ENCODE results near the gene DPF3. TPM values are rescaled to one million over a fixed set of nuclear protein-coding genes. Genes with fewer than 3 reads are reported as not detected.

DPF3 gene
- total and polyA plus RNA-seq, 7 experiments from 2014 or later, result 0.07 to 5.5 (median 0.57) TPM; not detected in 1

DNA sequence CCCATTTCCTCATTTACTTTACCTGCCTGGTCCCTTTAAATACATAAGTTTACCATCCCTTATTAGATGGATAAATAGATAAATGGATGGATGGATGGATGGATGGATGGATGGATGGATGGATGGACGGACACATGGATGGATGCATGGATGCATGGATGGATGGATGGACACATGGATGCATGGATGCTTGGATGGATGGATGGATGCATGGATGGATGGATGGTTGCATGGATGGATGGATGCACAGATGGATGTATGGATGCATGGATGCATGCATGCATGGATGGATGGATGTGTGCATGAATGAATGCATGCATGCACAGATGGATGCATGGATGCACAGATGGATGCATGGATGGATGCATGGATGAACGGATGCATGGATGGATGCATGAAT, 93.6 kb downstream of the DPF3 start:
- POLR2A ChIA-PET, result no interaction called here
- Histone ChIP-seq H3K36me3 (ENCODE audit: control insufficient read depth in 2 of 3, insufficient read depth in 3 of 3, low read length in 3 of 3) (no peaks in the 10 kb centered on the region), H3K27me3 (ENCODE audit: control insufficient read depth in 2 of 2, insufficient read depth in 2 of 2, low read length in 2 of 2) (no peaks in the 10 kb centered on the region), H3K4me1 (ENCODE audit: control insufficient read depth in 2 of 2, insufficient read depth in 2 of 2, low read length in 2 of 2) (peaks cover 0 to 4% of the 10 kb centered on the region in 2 donors), H3K9me3 (ENCODE audit: control insufficient read depth in 2 of 3, low read length in 3 of 3) (no peaks in the 10 kb centered on the region), H3K27ac (ENCODE audit: low read depth, low read length) (no peak overlapping the region), H3K4me3 (ENCODE audit: low read length) (no peak overlapping the region)
- intact Hi-C loops (cut with micrococcal nuclease), result no loop called here
- H3K27me3 Mint-ChIP-seq, result peaks cover 0 to 6% (median 0%) of the 10 kb centered on the region in 5 donors
- H3K4me1 Mint-ChIP-seq, result peaks cover 0 to 15% (median 0%) of the 10 kb centered on the region in 7 donors
- peak overlapping the region in 1 of 9 donors; percentile 30 for H3K27ac Mint-ChIP-seq
- CTCF ChIA-PET, result no interaction called here
- DNase-seq (no peak), ATAC-seq (no peak)
- H3K9me3 Mint-ChIP-seq, result peaks cover 0 to 6% (median 0%) of the 10 kb centered on the region in 11 donors
- no peak overlapping the region for H3K4me3 Mint-ChIP-seq
- peaks cover 0 to 14% (median 0%) of the 10 kb centered on the region in 5 donors for H3K36me3 Mint-ChIP-seq

DNA sequence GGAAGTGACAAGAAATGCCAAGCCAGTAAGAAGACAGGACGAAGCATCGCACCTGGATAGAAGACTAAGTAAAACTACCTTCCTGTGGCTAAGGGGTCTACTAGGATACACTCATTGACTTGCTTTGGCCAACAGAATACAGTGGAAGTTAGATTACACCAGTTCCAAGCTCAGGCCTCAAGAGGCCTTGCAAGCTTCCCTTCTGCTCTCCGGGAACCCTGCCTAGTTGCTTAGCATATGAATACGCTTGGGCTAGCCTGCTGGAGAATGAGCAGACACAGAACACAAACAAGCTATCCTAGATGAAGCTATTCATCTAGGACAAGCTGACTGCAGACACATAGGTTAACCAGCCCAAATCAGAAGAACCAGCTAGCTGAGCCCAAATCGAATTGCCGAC, 97.0 kb downstream of the DPF3 start:
- intact Hi-C loops (cut with micrococcal nuclease), result no loop called here
- Mint-ChIP-seq H3K36me3 (peaks cover 0 to 13% (median 0%) of the 10 kb centered on the region in 5 donors), H3K27me3 (peaks cover 0 to 9% (median 3%) of the 10 kb centered on the region in 5 donors), H3K4me3 (no peak overlapping the region), H3K4me1 (peaks cover 0 to 15% (median 0%) of the 10 kb centered on the region in 7 donors), H3K27ac (no peak overlapping the region), H3K9me3 (peaks cover 0 to 6% (median 0%) of the 10 kb centered on the region in 11 donors)
- CTCF ChIA-PET, result no interaction called here
- no peak overlapping the region for H3K4me3 ChIP-seq (ENCODE audit: low read length)
- ATAC-seq, result no peak
- no peak overlapping the region for H3K27ac ChIP-seq (ENCODE audit: low read depth, low read length)
- H3K36me3 ChIP-seq (ENCODE audit: control insufficient read depth in 2 of 3, insufficient read depth in 3 of 3, low read length in 3 of 3), result no peaks in the 10 kb centered on the region
- DNase-seq, result no peak
- H3K9me3 ChIP-seq (ENCODE audit: control insufficient read depth in 2 of 3, low read length in 3 of 3), result no peaks in the 10 kb centered on the region
- peaks cover 0 to 4% of the 10 kb centered on the region in 2 donors for H3K4me1 ChIP-seq (ENCODE audit: control insufficient read depth in 2 of 2, insufficient read depth in 2 of 2, low read length in 2 of 2)
- no peaks in the 10 kb centered on the region for H3K27me3 ChIP-seq (ENCODE audit: control insufficient read depth in 2 of 2, insufficient read depth in 2 of 2, low read length in 2 of 2)
- POLR2A ChIA-PET, result no interaction called here

DNA sequence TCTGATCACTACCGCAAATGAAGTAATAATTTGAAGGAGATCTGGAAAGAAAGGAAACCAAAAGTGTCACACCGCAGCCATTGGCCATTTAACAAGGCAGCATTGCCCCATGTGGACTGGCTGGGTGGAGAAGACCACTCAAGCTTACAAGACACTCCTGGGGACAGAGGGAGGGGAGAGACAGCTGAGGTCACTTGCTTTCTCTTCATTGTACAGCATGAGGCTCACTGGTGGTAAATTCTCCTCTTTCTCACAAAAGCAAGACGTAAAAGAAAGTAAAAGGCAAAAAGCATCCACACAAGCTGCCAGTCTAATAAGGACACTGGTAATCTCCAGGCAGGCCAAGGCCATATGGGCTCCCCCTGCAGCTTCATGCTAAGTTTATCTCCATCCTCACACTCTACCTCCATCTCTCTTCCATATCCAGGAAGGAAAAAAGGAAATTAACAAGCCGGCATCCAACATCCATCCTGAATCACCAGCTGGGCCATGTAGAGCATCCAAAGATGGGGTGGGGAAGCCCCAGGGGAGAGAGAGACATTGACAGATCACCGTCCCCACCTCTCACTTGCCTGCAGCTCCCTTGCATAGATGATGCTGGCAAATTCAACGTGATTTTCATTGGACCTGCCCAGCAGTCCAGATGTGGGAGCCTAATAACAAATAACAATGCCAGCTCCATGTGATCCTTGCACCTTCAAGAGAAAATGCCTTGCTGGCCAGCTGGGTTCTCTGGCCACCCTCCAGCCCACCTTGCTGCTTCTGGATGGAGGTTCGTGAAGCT, 100.6 kb downstream of the DPF3 start:
- intact Hi-C loops (cut with micrococcal nuclease), result no loop called here
- POLR2A ChIA-PET, result no interaction called here
- peaks cover 0 to 2% (median 0%) of the 10 kb centered on the region in 5 donors for H3K36me3 Mint-ChIP-seq
- H3K9me3 ChIP-seq (ENCODE audit: control insufficient read depth in 2 of 3, low read length in 3 of 3), result no peaks in the 10 kb centered on the region
- no peak overlapping the region for H3K27ac ChIP-seq (ENCODE audit: low read depth, low read length)
- H3K27me3 ChIP-seq (ENCODE audit: control insufficient read depth in 2 of 2, insufficient read depth in 2 of 2, low read length in 2 of 2), result no peaks in the 10 kb centered on the region
- ATAC-seq (no peak), DNase-seq (no peak)
- H3K27me3 Mint-ChIP-seq, result peaks cover 0 to 13% (median 0%) of the 10 kb centered on the region in 5 donors
- no peak overlapping the region for H3K4me3 Mint-ChIP-seq
- no peak overlapping the region for H3K4me3 ChIP-seq (ENCODE audit: low read length)
- H3K36me3 ChIP-seq (ENCODE audit: control insufficient read depth in 2 of 3, insufficient read depth in 3 of 3, low read length in 3 of 3), result no peaks in the 10 kb centered on the region
- no peaks in the 10 kb centered on the region for H3K4me1 ChIP-seq (ENCODE audit: control insufficient read depth in 2 of 2, insufficient read depth in 2 of 2, low read length in 2 of 2)
- peaks cover 0 to 11% (median 0%) of the 10 kb centered on the region in 7 donors for H3K4me1 Mint-ChIP-seq
- no peaks in the 10 kb centered on the region for H3K9me3 Mint-ChIP-seq
- CTCF ChIA-PET, result no interaction called here
- H3K27ac Mint-ChIP-seq, result no peak overlapping the region

DNA sequence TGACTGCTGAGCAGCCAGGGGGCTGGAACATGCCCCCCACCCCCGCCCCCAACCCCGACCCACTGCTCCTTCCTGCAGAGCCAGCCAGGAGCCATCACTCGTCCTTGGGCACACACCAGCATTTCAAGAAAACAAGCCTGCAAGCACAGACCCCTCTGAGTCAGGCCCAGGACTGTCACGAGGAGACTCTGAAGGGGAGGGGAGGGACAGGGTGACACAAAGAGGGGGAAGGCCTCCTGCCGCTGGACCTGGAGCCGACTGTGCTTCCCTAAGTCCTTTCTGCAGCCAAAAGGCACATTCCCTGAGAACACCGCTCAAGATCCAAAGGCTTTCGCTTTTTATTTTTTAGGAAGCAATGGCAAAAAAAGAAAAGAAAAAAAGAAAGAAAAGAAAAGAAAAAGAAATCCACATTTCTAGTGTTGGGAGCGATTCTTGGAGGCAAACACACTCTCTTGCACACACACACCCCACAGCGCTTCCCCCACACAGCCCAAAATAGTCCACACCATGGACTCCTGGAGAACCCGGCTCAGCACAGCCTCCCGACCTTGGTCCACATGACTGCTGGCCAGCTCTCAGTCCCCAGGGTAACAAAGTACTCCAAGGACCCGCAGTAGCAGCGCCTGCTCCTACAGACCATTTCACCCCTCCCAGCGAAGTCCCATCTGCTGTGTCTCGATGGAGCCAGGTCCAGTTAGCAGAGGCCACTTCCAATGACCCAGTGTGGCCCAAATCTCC, 101.7 kb downstream of the DPF3 start:
- Mint-ChIP-seq H3K9me3 (no peaks in the 10 kb centered on the region), H3K4me3 (no peak overlapping the region), H3K27ac (peak overlapping the region in 1 of 9 donors; percentile 38), H3K27me3 (peaks cover 0 to 13% (median 0%) of the 10 kb centered on the region in 5 donors), H3K36me3 (peaks cover 0 to 2% (median 0%) of the 10 kb centered on the region in 5 donors), H3K4me1 (peaks cover 0 to 14% (median 0%) of the 10 kb centered on the region in 7 donors)
- no peak overlapping the region for H3K4me3 ChIP-seq (ENCODE audit: low read length)
- no peak for ATAC-seq
- ChIA-PET CTCF (no interaction called here), POLR2A (no interaction called here)
- intact Hi-C loops (cut with micrococcal nuclease), result no loop called here
- H3K27ac ChIP-seq (ENCODE audit: low read depth, low read length), result no peak overlapping the region
- H3K4me1 ChIP-seq (ENCODE audit: control insufficient read depth in 2 of 2, insufficient read depth in 2 of 2, low read length in 2 of 2), result no peaks in the 10 kb centered on the region
- no peak for DNase-seq
- no peaks in the 10 kb centered on the region for H3K36me3 ChIP-seq (ENCODE audit: control insufficient read depth in 2 of 3, insufficient read depth in 3 of 3, low read length in 3 of 3)
- no peaks in the 10 kb centered on the region for H3K9me3 ChIP-seq (ENCODE audit: control insufficient read depth in 2 of 3, low read length in 3 of 3)
- no peaks in the 10 kb centered on the region for H3K27me3 ChIP-seq (ENCODE audit: control insufficient read depth in 2 of 2, insufficient read depth in 2 of 2, low read length in 2 of 2)

DNA sequence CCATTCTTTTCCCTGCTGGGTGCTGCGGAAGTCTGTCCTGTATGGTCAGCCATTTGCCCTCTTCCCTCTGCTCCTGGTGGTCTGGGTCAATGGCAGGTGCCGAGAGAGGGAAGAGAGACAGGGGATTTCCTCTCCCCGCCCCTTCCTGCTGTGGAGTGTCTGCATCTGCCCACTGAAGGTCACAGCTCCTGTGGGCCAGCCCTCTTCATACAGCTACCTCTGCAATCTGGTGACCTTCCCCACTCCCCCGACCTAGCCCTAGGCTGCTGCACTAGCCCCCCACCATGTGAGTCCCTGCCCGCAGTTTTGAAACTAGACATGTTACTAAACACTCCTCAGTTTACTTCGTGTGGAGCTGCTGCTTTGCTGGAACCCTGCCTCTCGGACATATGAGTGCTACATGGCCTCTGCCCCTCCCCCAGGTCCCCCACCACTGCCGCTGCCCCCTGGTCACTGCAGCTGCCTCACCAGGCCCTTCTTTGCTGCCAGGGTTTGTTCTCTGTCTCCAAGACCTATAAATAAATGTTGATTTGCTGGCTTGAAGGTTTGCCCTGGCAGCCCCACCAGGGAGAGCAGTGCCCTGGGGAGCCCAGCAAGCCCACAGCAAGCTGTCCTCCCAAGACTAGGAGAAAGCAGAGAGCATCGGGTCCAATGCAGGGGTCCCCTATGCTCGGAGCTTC, 102.9 kb downstream of the DPF3 start:
- ATAC-seq (no peak), DNase-seq (no peak)
- Mint-ChIP-seq H3K27ac (peak overlapping the region in 1 of 9 donors; percentile 71), H3K9me3 (no peaks in the 10 kb centered on the region), H3K27me3 (peaks cover 0 to 13% (median 0%) of the 10 kb centered on the region in 5 donors), H3K36me3 (peaks cover 0 to 2% (median 0%) of the 10 kb centered on the region in 5 donors), H3K4me1 (peaks cover 0 to 14% (median 0%) of the 10 kb centered on the region in 7 donors), H3K4me3 (no peak overlapping the region)
- no peaks in the 10 kb centered on the region for H3K9me3 ChIP-seq (ENCODE audit: control insufficient read depth in 2 of 3, low read length in 3 of 3)
- H3K27ac ChIP-seq (ENCODE audit: low read depth, low read length), result no peak overlapping the region
- H3K4me3 ChIP-seq (ENCODE audit: low read length), result no peak overlapping the region
- H3K36me3 ChIP-seq (ENCODE audit: control insufficient read depth in 2 of 3, insufficient read depth in 3 of 3, low read length in 3 of 3), result no peaks in the 10 kb centered on the region
- ChIA-PET POLR2A (no interaction called here), CTCF (no interaction called here)
- H3K27me3 ChIP-seq (ENCODE audit: control insufficient read depth in 2 of 2, insufficient read depth in 2 of 2, low read length in 2 of 2), result no peaks in the 10 kb centered on the region
- intact Hi-C loops (cut with micrococcal nuclease), result no loop called here
- H3K4me1 ChIP-seq (ENCODE audit: control insufficient read depth in 2 of 2, insufficient read depth in 2 of 2, low read length in 2 of 2), result no peaks in the 10 kb centered on the region

DNA sequence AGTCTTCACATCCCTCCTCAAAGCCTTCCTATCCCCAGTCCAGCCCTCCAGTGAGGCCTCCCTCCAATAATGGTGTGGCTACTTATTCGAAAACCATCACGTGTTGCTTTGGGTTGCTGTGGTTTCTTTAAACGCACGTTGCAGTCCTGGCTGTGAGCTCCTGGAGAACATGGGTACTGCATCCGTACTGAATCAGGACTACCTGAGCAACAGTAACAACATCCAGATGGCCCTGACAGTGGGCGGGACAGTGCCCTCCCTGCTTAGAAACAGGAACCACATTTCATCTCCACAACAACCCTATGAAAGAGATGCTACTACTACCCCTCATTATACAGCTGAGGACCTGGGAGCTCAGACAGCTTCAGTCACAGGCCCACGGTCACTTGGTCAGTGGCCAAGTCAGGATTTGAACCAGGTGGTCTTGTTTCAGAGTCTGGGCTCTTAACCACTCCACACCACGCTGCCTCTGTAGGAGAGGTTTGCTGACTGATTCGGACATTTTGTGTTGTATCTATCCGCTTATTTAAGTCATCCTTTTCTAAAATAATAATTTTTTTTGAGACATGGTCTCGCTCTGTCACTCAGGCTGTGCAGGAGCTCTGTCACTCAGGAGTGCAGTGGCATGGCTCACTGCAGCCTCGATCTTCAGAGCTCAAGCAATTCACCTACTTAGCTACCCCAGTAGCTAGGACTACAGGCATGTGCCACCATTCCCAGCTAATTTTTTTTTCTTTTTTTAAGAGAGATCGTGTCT, 104.8 kb downstream of the DPF3 start:
- H3K9me3 ChIP-seq (ENCODE audit: control insufficient read depth in 2 of 3, low read length in 3 of 3), result no peaks in the 10 kb centered on the region
- H3K27me3 Mint-ChIP-seq, result peaks cover 0 to 13% (median 0%) of the 10 kb centered on the region in 5 donors
- no peaks in the 10 kb centered on the region for H3K36me3 Mint-ChIP-seq
- H3K27ac ChIP-seq (ENCODE audit: low read depth, low read length), result no peak overlapping the region
- CTCF ChIA-PET, result no interaction called here
- no peaks in the 10 kb centered on the region for H3K4me1 ChIP-seq (ENCODE audit: control insufficient read depth in 2 of 2, insufficient read depth in 2 of 2, low read length in 2 of 2)
- H3K4me1 Mint-ChIP-seq, result peaks cover 0 to 14% (median 0%) of the 10 kb centered on the region in 7 donors
- ATAC-seq (no peak), DNase-seq (no peak)
- intact Hi-C loops (cut with micrococcal nuclease), result loop anchor here in 1 of 2 donors (10.0 kb wide), 1 partner anchor 154 kb away; no protein-coding TSS in a partner anchor
- no peaks in the 10 kb centered on the region for H3K27me3 ChIP-seq (ENCODE audit: control insufficient read depth in 2 of 2, insufficient read depth in 2 of 2, low read length in 2 of 2)
- peaks cover 0 to 3% (median 0%) of the 10 kb centered on the region in 11 donors for H3K9me3 Mint-ChIP-seq
- H3K4me3 ChIP-seq (ENCODE audit: low read length), result no peak overlapping the region
- POLR2A ChIA-PET, result interaction anchor here (0.6 kb wide), 1 partner anchor 117 kb away, joined by 3 read pairs; no protein-coding TSS in a partner anchor
- H3K4me3 Mint-ChIP-seq, result no peak overlapping the region
- H3K27ac Mint-ChIP-seq, result no peak overlapping the region
- no peaks in the 10 kb centered on the region for H3K36me3 ChIP-seq (ENCODE audit: control insufficient read depth in 2 of 3, insufficient read depth in 3 of 3, low read length in 3 of 3)

All from naive thymus-derived CD4-positive, alpha-beta T cell (primary cell).